HFFc6 (cell line): ENCODE results near the gene SEC14L2. TPM values are rescaled to one million over a fixed set of nuclear protein-coding genes. Genes with fewer than 3 reads are reported as not detected.

ENCODE experiments used
- DNase-seq: peaks from one replicate; pipeline ENCODE4 v3.0.0-alpha.2; 2018
- H3K27ac Mint-ChIP-seq: 2 replicates; pipeline ENCODE4 v1.8.0; 2020; ENCODE audit warnings: mild to moderate bottlenecking, mixed read lengths
- H3K27me3 Mint-ChIP-seq: 2 replicates; pipeline ENCODE4 v1.8.0; 2021; ENCODE audit warnings: mild to moderate bottlenecking, moderate library complexity, mixed read lengths; ENCODE audit not compliant: insufficient read depth
- H3K36me3 Mint-ChIP-seq: 2 replicates; pipeline ENCODE4 v1.8.0; 2021; ENCODE audit warnings: low read depth, mixed read lengths
- H3K4me1 Mint-ChIP-seq: 2 replicates; pipeline ENCODE4 v1.8.0; 2020; ENCODE audit warnings: low read depth, mixed read lengths
- H3K4me3 Mint-ChIP-seq: 2 replicates; pipeline ENCODE4 v1.8.0; 2020; ENCODE audit warnings: mild to moderate bottlenecking, moderate library complexity, mixed read lengths
- H3K9me3 Mint-ChIP-seq: 2 replicates; pipeline ENCODE4 v1.8.0; 2020; ENCODE audit warnings: mild to moderate bottlenecking, mixed read lengths
- CTCF ChIP-seq: fragments of 200-600 bp; sonication (generic); IDR thresholded peaks from 2 replicates; pipeline ENCODE4 v1.5.0; 2021; ENCODE audit warnings: antibody characterized with exemption, mild to moderate bottlenecking
- total RNA-seq, 6 experiments: library from RNA; stranded (reverse); fragmentation: NEBNext Ultra II Directional; extraction: Animal tissue kit (Norgen Biotek cat#: 25700); gene quantifications; 2 replicates in 1 of 6; 3 replicates in 5 of 6; pipeline ENCODE4 v1.2.3, GENCODE V29; 2021

The SEC14L2 gene
- total RNA-seq, 6 experiments from 2014 or later, result 18.4 to 24.0 (median 22.8) TPM

- Mint-ChIP-seq H3K4me1 (peaks cover 28% of the 10 kb centered on the region), H3K36me3 (peaks cover 10% of the 10 kb centered on the region; the same call in 1 of the 2 replicates), H3K27me3 (no peaks in the 10 kb centered on the region; the same call in 1 of the 2 replicates), H3K9me3 (no peaks in the 10 kb centered on the region), H3K4me3 (no peak overlapping the region), H3K27ac (no peak overlapping the region)
- no peak for DNase-seq
- TF ChIP-seq CTCF, result no peak
Observed at GRCh38 chr22:30427871-30428270, 31.1 kb downstream of the SEC14L2 start.

GRCh38 chr22:30429887-30430286, 33.1 kb downstream of the SEC14L2 start:
- Mint-ChIP-seq H3K27me3 (no peaks in the 10 kb centered on the region; the same call in 1 of the 2 replicates), H3K9me3 (no peaks in the 10 kb centered on the region), H3K27ac (no peak overlapping the region), H3K4me1 (peaks cover 19% of the 10 kb centered on the region), H3K36me3 (peaks cover 10% of the 10 kb centered on the region; the same call in 1 of the 2 replicates), H3K4me3 (no peak overlapping the region)
- DNase-seq, result no peak
- no peak for TF ChIP-seq CTCF

DNA sequence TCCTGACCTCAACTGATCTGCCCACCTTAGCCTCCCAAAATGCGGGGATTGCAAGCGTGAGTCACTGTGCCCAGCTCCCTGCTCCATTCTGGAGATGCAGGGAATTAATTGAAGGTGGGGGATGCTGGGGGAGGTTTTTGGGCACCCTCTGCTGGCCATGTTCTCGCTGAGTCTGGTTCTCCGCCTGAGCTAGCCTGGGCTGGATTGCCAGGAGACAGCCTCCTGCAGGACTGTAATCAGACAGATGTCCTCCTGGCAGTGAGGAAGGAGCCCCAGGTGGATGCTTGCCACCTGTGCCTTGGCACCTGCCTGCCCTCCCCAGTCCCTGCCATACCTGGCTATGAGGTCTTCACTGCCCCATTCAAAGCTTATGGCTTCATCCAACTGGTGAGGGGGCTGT, 34.1 kb downstream of the SEC14L2 start:
- DNase-seq, result no peak
- H3K36me3 Mint-ChIP-seq, result peaks cover 10% of the 10 kb centered on the region; the same call in 1 of the 2 replicates
- H3K4me3 Mint-ChIP-seq, result no peak overlapping the region
- peaks cover 13% of the 10 kb centered on the region for H3K4me1 Mint-ChIP-seq
- H3K27me3 Mint-ChIP-seq, result no peaks in the 10 kb centered on the region; the same call in 1 of the 2 replicates
- peak; percentile 34 for TF ChIP-seq CTCF
- H3K27ac Mint-ChIP-seq, result no peak overlapping the region
- no peaks in the 10 kb centered on the region for H3K9me3 Mint-ChIP-seq

GRCh38 chr22:30432096-30432495, 35.3 kb downstream of the SEC14L2 start:
- H3K36me3 Mint-ChIP-seq, result peaks cover 10% of the 10 kb centered on the region; the same call in 1 of the 2 replicates
- no peak for TF ChIP-seq CTCF
- H3K4me1 Mint-ChIP-seq, result peaks cover 7% of the 10 kb centered on the region
- no peak overlapping the region for H3K27ac Mint-ChIP-seq
- no peaks in the 10 kb centered on the region for H3K9me3 Mint-ChIP-seq
- H3K27me3 Mint-ChIP-seq, result no peaks in the 10 kb centered on the region
- H3K4me3 Mint-ChIP-seq, result no peak overlapping the region
- DNase-seq, result no peak

DNA sequence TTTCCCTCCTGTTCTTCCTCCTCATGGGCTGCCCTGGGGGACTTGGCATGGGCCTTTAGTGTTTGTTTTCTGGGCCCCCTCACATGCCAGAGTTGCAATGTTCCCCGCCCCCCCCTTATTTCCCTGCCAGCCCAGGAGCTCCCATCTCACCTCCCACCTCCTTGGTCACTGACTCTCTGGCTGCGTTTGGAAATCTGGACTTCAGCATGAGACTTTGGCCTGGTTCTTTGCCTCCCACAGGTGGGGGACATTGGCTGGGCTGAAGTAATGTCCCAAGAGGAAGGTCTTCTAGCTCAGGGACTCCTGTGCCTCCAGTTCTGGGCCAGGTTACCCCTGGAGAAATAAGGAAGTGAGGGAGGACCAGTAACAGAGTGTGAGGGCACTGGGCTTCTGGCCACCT, 35.7 kb downstream of the SEC14L2 start:
- no peaks in the 10 kb centered on the region for H3K27me3 Mint-ChIP-seq
- peaks cover 7% of the 10 kb centered on the region for H3K4me1 Mint-ChIP-seq
- DNase-seq, result no peak
- H3K9me3 Mint-ChIP-seq, result no peaks in the 10 kb centered on the region
- H3K27ac Mint-ChIP-seq, result no peak overlapping the region
- TF ChIP-seq CTCF, result no peak
- H3K4me3 Mint-ChIP-seq, result no peak overlapping the region
- H3K36me3 Mint-ChIP-seq, result peaks cover 5% of the 10 kb centered on the region; the same call in 1 of the 2 replicates

DNA sequence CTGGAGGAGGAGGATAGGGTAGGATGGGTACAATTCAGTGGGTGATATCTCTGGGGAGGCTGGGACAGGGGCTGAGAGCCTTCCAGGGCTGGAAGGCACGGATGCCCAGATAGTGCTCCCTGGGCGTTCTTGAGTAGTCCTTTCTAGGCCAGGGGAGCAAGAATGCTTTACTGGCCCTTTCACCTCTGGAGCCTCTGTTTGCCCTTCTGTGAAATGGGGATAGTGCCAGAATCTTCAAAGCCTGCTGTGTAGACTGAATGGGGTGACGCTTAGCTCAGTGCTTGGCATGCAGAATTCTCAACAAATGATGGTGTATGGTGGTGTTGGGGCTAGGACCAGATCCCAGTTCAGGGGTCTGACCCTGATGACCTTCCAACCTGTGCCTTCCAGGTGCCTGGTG, 36.4 kb downstream of the SEC14L2 start:
- Mint-ChIP-seq H3K4me3 (no peak overlapping the region), H3K9me3 (no peaks in the 10 kb centered on the region), H3K4me1 (peaks cover 7% of the 10 kb centered on the region), H3K27ac (no peak overlapping the region), H3K27me3 (no peaks in the 10 kb centered on the region), H3K36me3 (no peaks in the 10 kb centered on the region; the same call in 1 of the 2 replicates)
- no peak for TF ChIP-seq CTCF
- no peak for DNase-seq
